ENCODE data around the gene ANKRD11.

DNA sequence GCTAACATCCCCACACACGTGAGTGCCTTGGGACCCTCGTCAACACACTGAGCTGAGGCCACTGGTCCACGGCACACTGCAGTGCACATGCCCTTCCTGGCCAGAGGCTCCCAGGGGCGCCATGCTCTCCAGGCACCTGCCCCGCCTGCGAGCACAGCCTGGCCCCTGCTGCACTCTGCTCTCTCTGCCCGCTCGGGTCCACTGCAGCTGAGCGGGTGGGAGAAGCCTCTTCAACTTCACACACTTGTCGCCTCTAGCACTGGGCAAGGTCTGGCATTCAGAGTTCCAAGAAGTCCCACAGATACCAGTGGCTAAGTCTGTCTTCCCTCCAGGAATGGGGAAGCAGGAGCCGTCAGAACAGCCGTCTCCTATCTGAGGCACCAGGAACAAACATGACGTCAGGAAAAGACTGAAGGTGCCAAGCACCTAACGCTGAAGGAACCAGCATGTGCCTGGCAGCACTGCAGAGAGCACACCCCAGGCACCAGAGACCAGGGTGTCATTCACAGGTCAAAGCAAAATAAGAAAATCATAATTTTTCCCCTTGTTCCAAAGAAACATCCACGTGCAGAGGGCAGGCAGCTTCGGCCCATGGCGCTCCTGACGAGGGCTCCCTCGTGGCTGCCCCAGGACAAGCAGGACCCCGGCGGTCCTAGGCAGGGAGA lies 189.9 kb downstream of the ANKRD11 start:
- TF ChIP-seq, protein P1, sequence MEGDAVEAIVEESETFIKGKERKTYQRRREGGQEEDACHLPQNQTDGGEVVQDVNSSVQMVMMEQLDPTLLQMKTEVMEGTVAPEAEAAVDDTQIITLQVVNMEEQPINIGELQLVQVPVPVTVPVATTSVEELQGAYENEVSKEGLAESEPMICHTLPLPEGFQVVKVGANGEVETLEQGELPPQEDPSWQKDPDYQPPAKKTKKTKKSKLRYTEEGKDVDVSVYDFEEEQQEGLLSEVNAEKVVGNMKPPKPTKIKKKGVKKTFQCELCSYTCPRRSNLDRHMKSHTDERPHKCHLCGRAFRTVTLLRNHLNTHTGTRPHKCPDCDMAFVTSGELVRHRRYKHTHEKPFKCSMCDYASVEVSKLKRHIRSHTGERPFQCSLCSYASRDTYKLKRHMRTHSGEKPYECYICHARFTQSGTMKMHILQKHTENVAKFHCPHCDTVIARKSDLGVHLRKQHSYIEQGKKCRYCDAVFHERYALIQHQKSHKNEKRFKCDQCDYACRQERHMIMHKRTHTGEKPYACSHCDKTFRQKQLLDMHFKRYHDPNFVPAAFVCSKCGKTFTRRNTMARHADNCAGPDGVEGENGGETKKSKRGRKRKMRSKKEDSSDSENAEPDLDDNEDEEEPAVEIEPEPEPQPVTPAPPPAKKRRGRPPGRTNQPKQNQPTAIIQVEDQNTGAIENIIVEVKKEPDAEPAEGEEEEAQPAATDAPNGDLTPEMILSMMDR (IDR thresholded peaks at IDR 0.05; ENCODE audit: low read length) = no peak
- TF ChIP-seq EZH2 (optimal IDR thresholded peaks at IDR 0.05; ENCODE audit: low read depth, low read length) (no peak), EZH2phosphoT487 (IDR thresholded peaks at IDR 0.05; ENCODE audit: low read length) (no peak)

All from MM.1S (cell line).